Liver (tissue), 9 donors: ENCODE measurements around the gene PPME1. TPM values are rescaled to one million over a fixed set of nuclear protein-coding genes. Genes with fewer than 3 reads are reported as not detected.

Experiments used
- DNase-seq: peaks from one replicate; pipeline ENCODE4 v3.0.0-alpha.2; 2017; ENCODE audit warnings: low spot score
- H3K27ac ChIP-seq, 2 donors: one replicate each; pipeline ENCODE4 v1.7.0; 2013; ENCODE audit warnings: inconsistent platforms in 2 of 2, low read length in 2 of 2, control low read depth in 1 of 2, low read depth in 1 of 2, mild to moderate bottlenecking in 1 of 2
- H3K27me3 ChIP-seq, 4 donors: one replicate each; pipeline versions ENCODE4 v1.6.1 to v1.7.0; 2013; ENCODE audit warnings: low read length in 3 of 4, inconsistent platforms in 1 of 4, mild to moderate bottlenecking in 1 of 4, moderate library complexity in 1 of 4; ENCODE audit not compliant: control insufficient read depth in 4 of 4, insufficient read depth in 4 of 4
- H3K36me3 ChIP-seq, 4 donors: one replicate each; pipeline versions ENCODE4 v1.6.1 to v1.7.0; 2013; ENCODE audit warnings: low read length in 3 of 4, mild to moderate bottlenecking in 3 of 4, low read depth in 1 of 4, moderate library complexity in 1 of 4; ENCODE audit not compliant: control insufficient read depth in 4 of 4, insufficient read depth in 3 of 4
- H3K4me1 ChIP-seq, 4 donors: one replicate each; pipeline versions ENCODE4 v1.6.1 to v1.7.0; 2013; ENCODE audit warnings: low read length in 3 of 4, mild to moderate bottlenecking in 3 of 4, moderate library complexity in 1 of 4; ENCODE audit not compliant: control insufficient read depth in 4 of 4, insufficient read depth in 4 of 4
- H3K4me3 ChIP-seq, 3 donors: one replicate each; pipeline versions ENCODE4 v1.6.1 to v1.7.0; 2013; ENCODE audit warnings: low read length in 3 of 3, control low read depth in 1 of 3, low read depth in 1 of 3, mild to moderate bottlenecking in 1 of 3
- H3K9ac ChIP-seq, 2 donors: one replicate each; pipeline ENCODE4 v1.7.0; 2013; ENCODE audit warnings: low read length in 2 of 2, mild to moderate bottlenecking in 2 of 2, moderate library complexity in 2 of 2, control low read depth in 1 of 2, low read depth in 1 of 2
- H3K9me3 ChIP-seq, 4 donors: one replicate each; pipeline versions ENCODE4 v1.6.1 to v1.7.0; 2013; ENCODE audit warnings: low read length in 3 of 4; ENCODE audit not compliant: control insufficient read depth in 4 of 4
- EGR1 ChIP-seq, 2 donors: IDR thresholded peaks; 2 replicates each; pipeline ENCODE4 v1.6.1; 2016 to 2018; ENCODE audit warnings: antibody characterized with exemption in 2 of 2, low read depth in 2 of 2
- FOXA1 ChIP-seq: IDR thresholded peaks from 2 replicates; pipeline ENCODE4 v1.6.1; 2016; ENCODE audit warnings: antibody characterized with exemption
- FOXA2 ChIP-seq: IDR thresholded peaks from 2 replicates; pipeline ENCODE4 v1.6.1; 2016; ENCODE audit warnings: antibody characterized with exemption
- GABPA ChIP-seq, 2 donors: IDR thresholded peaks in 1 of 2; conservative IDR thresholded peaks in 1 of 2; 2 replicates each; pipeline ENCODE4 v1.6.1; 2016; ENCODE audit warnings: antibody characterized with exemption in 2 of 2, mild to moderate bottlenecking in 1 of 2, moderate library complexity in 1 of 2
- HNF4A ChIP-seq, 2 donors: conservative IDR thresholded peaks; 2 replicates each; pipeline ENCODE4 v1.6.1; 2016; ENCODE audit warnings: antibody characterized with exemption in 2 of 2, mild to moderate bottlenecking in 2 of 2
- HNF4G ChIP-seq: IDR thresholded peaks from 2 replicates; pipeline ENCODE4 v1.6.1; 2016; ENCODE audit warnings: antibody characterized with exemption
- NR2F2 ChIP-seq: IDR thresholded peaks from 2 replicates; pipeline ENCODE4 v1.6.1; 2016; ENCODE audit warnings: antibody characterized with exemption
- RAD21 ChIP-seq, 2 donors: IDR thresholded peaks; 2 replicates each; pipeline ENCODE4 v1.6.1; 2016; ENCODE audit warnings: antibody characterized with exemption in 2 of 2, mild to moderate bottlenecking in 2 of 2
- SP1 ChIP-seq: IDR thresholded peaks from 2 replicates; pipeline ENCODE4 v1.6.1; 2018; ENCODE audit warnings: antibody characterized with exemption, mild to moderate bottlenecking
- YY1 ChIP-seq: IDR thresholded peaks from 2 replicates; pipeline ENCODE4 v1.6.1; 2016; ENCODE audit warnings: antibody characterized with exemption, mild to moderate bottlenecking
- WGBS: extraction: QIAGEN DNeasy Blood & Tissue Kit; methylation state at CpG from one replicate; pipeline ENCODE4 v1.1.7; 2013; 5-methylcytosine and 5-hydroxymethylcytosine counted together
- polyA plus RNA-seq, 2 donors: library from polyadenylated mRNA; stranded (reverse) in 1 of 2; unstranded in 1 of 2; fragments of 200-250 nt in 1 of 2; fragments of >200 nt in 1 of 2; fragmentation: Nextera tagmentation in 1 of 2; extraction: Ambion mirVana in 1 of 2; gene quantifications; one replicate each; pipeline versions ENCODE4 v1.2.1 to v1.2.3, GENCODE V29; 2013 to 2015
- total RNA-seq, 2 donors: library from RNA; depleted of rRNA; stranded (reverse); fragments of >200 nt; gene quantifications; one replicate each; pipeline ENCODE4 v1.2.3, GENCODE V29; 2014
- TF ChIP-seq, protein P1 (sequence below): fragments of 150-350 bp; IDR thresholded peaks from 2 replicates; pipeline ENCODE4 v1.5.1; 2017; ENCODE audit warnings: improper control_type of control experiment, low read depth, low read length; ENCODE audit not compliant: missing input control
- TF ChIP-seq, protein P2 (sequence below): IDR thresholded peaks from 2 replicates; pipeline ENCODE4 v1.6.1; 2016; ENCODE audit warnings: antibody characterized with exemption
- TF ChIP-seq, protein P3 (sequence below): IDR thresholded peaks from 2 replicates; pipeline ENCODE4 v1.6.1; 2016; ENCODE audit warnings: antibody characterized with exemption
- TF ChIP-seq, protein P4 (sequence below): IDR thresholded peaks from 2 replicates; pipeline ENCODE4 v1.6.1; 2016; ENCODE audit warnings: antibody characterized with exemption, mild to moderate bottlenecking
- TF ChIP-seq, protein P5 (sequence below): IDR thresholded peaks from 2 replicates; pipeline ENCODE4 v1.6.1; 2016; ENCODE audit warnings: antibody characterized with exemption
- donor health status: healthy.
- donor health status: healthy.
- donor health status: healthy.
- donor health status: healthy.
- donor health status: healthy.

Gene PPME1
- total and polyA plus RNA-seq, 4 donors: 9.1 to 47.4 (median 13.6) TPM

DNA sequence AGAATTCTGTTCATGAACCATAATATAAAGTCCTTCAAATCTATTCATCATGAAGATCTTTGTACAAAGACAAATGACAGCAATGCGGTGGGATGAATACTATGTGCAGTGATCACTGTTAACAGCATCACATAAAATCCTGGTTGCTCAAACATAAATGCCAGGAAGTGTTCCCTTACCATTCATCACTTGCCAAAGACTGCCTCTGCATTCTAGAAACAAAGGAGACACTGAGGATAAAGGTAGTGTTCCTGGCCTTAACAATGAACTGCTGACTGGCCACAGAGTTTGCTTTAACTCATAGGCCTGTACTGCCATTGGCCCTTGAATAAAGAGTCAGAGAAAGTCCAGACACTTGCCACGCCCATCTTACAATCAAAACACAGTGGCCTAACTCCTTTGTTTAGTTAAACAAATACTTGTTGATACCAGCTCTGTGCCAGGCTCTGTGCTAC lies 29.8 kb upstream of the PPME1 start:
- no peak overlapping the region for H3K4me3 ChIP-seq
- H3K27me3 ChIP-seq: no peaks in the 10 kb centered on the region
- peaks cover 0 to 5% (median 0%) of the 10 kb centered on the region in 4 donors for H3K36me3 ChIP-seq
- H3K27ac ChIP-seq: no peak overlapping the region
- no peak for DNase-seq
- no peaks in the 10 kb centered on the region for H3K9me3 ChIP-seq
- WGBS: 88% methylated on average over 2 of the region's 2 CpGs
- no peaks in the 10 kb centered on the region for H3K4me1 ChIP-seq
- no peak overlapping the region for H3K9ac ChIP-seq
- TF ChIP-seq, protein P1, sequence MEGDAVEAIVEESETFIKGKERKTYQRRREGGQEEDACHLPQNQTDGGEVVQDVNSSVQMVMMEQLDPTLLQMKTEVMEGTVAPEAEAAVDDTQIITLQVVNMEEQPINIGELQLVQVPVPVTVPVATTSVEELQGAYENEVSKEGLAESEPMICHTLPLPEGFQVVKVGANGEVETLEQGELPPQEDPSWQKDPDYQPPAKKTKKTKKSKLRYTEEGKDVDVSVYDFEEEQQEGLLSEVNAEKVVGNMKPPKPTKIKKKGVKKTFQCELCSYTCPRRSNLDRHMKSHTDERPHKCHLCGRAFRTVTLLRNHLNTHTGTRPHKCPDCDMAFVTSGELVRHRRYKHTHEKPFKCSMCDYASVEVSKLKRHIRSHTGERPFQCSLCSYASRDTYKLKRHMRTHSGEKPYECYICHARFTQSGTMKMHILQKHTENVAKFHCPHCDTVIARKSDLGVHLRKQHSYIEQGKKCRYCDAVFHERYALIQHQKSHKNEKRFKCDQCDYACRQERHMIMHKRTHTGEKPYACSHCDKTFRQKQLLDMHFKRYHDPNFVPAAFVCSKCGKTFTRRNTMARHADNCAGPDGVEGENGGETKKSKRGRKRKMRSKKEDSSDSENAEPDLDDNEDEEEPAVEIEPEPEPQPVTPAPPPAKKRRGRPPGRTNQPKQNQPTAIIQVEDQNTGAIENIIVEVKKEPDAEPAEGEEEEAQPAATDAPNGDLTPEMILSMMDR: no peak
- TF ChIP-seq, protein P2, sequence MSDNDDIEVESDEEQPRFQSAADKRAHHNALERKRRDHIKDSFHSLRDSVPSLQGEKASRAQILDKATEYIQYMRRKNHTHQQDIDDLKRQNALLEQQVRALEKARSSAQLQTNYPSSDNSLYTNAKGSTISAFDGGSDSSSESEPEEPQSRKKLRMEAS: no peak
- TF ChIP-seq HNF4A (conservative IDR thresholded peaks at IDR 0.05) (no peak), NR2F2 (no peak), GABPA (IDR thresholded peaks at IDR 0.05 in 1 of 2, conservative IDR thresholded peaks at IDR 0.05 in 1 of 2) (no peak), EGR1 (IDR thresholded peaks at IDR 0.05; ENCODE audit: low read depth in 2 of 2) (no peak), FOXA1 (no peak), RAD21 (IDR thresholded peaks at IDR 0.05) (no peak), SP1 (no peak)
- TF ChIP-seq, protein P3, sequence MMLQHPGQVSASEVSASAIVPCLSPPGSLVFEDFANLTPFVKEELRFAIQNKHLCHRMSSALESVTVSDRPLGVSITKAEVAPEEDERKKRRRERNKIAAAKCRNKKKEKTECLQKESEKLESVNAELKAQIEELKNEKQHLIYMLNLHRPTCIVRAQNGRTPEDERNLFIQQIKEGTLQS: no peak
- TF ChIP-seq, protein P4, sequence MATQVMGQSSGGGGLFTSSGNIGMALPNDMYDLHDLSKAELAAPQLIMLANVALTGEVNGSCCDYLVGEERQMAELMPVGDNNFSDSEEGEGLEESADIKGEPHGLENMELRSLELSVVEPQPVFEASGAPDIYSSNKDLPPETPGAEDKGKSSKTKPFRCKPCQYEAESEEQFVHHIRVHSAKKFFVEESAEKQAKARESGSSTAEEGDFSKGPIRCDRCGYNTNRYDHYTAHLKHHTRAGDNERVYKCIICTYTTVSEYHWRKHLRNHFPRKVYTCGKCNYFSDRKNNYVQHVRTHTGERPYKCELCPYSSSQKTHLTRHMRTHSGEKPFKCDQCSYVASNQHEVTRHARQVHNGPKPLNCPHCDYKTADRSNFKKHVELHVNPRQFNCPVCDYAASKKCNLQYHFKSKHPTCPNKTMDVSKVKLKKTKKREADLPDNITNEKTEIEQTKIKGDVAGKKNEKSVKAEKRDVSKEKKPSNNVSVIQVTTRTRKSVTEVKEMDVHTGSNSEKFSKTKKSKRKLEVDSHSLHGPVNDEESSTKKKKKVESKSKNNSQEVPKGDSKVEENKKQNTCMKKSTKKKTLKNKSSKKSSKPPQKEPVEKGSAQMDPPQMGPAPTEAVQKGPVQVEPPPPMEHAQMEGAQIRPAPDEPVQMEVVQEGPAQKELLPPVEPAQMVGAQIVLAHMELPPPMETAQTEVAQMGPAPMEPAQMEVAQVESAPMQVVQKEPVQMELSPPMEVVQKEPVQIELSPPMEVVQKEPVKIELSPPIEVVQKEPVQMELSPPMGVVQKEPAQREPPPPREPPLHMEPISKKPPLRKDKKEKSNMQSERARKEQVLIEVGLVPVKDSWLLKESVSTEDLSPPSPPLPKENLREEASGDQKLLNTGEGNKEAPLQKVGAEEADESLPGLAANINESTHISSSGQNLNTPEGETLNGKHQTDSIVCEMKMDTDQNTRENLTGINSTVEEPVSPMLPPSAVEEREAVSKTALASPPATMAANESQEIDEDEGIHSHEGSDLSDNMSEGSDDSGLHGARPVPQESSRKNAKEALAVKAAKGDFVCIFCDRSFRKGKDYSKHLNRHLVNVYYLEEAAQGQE: no peak

DNA sequence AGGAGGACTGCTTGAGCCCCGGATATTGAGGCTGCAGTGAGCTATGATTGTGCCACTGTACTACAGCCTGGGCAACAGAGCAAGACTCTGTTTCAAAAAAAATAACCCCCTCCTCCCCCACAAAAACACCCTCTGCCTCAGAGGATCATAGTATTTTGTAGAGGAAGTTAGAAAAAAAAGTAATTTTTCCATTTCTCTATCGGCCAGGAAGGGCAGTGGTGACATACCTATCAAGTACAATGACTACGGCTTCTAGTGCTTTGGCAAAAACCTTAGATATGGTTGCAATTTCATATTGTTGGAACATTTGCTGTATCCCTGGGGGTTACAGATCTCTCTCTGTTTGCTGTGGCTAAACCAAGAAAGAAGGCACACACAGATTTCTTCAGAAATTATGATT lies 29.2 kb upstream of the PPME1 start:
- TF ChIP-seq HNF4G (no peak), SP1 (no peak), NR2F2 (no peak), FOXA2 (no peak), YY1 (no peak), RAD21 (IDR thresholded peaks at IDR 0.05) (no peak), GABPA (IDR thresholded peaks at IDR 0.05 in 1 of 2, conservative IDR thresholded peaks at IDR 0.05 in 1 of 2) (no peak)
- TF ChIP-seq, protein P5, sequence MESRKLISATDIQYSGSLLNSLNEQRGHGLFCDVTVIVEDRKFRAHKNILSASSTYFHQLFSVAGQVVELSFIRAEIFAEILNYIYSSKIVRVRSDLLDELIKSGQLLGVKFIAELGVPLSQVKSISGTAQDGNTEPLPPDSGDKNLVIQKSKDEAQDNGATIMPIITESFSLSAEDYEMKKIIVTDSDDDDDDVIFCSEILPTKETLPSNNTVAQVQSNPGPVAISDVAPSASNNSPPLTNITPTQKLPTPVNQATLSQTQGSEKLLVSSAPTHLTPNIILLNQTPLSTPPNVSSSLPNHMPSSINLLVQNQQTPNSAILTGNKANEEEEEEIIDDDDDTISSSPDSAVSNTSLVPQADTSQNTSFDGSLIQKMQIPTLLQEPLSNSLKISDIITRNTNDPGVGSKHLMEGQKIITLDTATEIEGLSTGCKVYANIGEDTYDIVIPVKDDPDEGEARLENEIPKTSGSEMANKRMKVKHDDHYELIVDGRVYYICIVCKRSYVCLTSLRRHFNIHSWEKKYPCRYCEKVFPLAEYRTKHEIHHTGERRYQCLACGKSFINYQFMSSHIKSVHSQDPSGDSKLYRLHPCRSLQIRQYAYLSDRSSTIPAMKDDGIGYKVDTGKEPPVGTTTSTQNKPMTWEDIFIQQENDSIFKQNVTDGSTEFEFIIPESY: no peak
- H3K9ac ChIP-seq: no peak overlapping the region
- H3K4me3 ChIP-seq: no peak overlapping the region
- H3K27me3 ChIP-seq: no peaks in the 10 kb centered on the region
- H3K27ac ChIP-seq: no peak overlapping the region
- no peaks in the 10 kb centered on the region for H3K4me1 ChIP-seq
- H3K9me3 ChIP-seq: no peaks in the 10 kb centered on the region
- 86% methylated on average over 3 of the region's 3 CpGs for WGBS
- H3K36me3 ChIP-seq: peaks cover 0 to 5% (median 0%) of the 10 kb centered on the region in 4 donors
- DNase-seq: no peak
